WTC11 (cell line): Measurements from ENCODE around the gene MIGA2.

Experiments
- ATF2 ChIP-seq: sonication (generic); formaldehyde crosslinking; IDR thresholded peaks from 2 replicates; pipeline ENCODE4 v1.8.1; 2022; ENCODE audit warnings: low read depth, missing genetic modification reagents, borderline replicate concordance
- ATF3 ChIP-seq: sonication (generic); formaldehyde crosslinking; conservative IDR thresholded peaks from 2 replicates; pipeline ENCODE4 v1.8.1; 2022; ENCODE audit warnings: mild to moderate bottlenecking, missing genetic modification reagents
- CREM ChIP-seq: sonication (generic); formaldehyde crosslinking; IDR thresholded peaks from 2 replicates; pipeline ENCODE4 v1.8.1; 2022; ENCODE audit warnings: mild to moderate bottlenecking, missing genetic modification reagents, moderate library complexity
- CTCF ChIP-seq: fragments of 200-600 bp; IDR thresholded peaks from 2 replicates; pipeline ENCODE4 v1.8.0; 2022; ENCODE audit warnings: antibody characterized with exemption
- ETV6 ChIP-seq: sonication (generic); formaldehyde crosslinking; IDR thresholded peaks from 2 replicates; pipeline ENCODE4 v1.8.1; 2022; ENCODE audit warnings: mild to moderate bottlenecking, missing genetic modification reagents
- IRF1 ChIP-seq: sonication (generic); formaldehyde crosslinking; IDR thresholded peaks from 2 replicates; pipeline ENCODE4 v1.8.0; 2023; ENCODE audit warnings: missing genetic modification reagents
- NFE2L1 ChIP-seq: sonication (generic); formaldehyde crosslinking; IDR thresholded peaks from 2 replicates; pipeline ENCODE4 v1.8.1; 2023; ENCODE audit warnings: missing genetic modification reagents
- NR2C2 ChIP-seq: sonication (generic); formaldehyde crosslinking; IDR thresholded peaks from 2 replicates; pipeline ENCODE4 v1.8.0; 2022; ENCODE audit warnings: mild to moderate bottlenecking, missing genetic modification reagents
- PREB ChIP-seq: sonication (generic); formaldehyde crosslinking; IDR thresholded peaks from 2 replicates; pipeline ENCODE4 v1.8.1; 2022; ENCODE audit warnings: mild to moderate bottlenecking, missing genetic modification reagents, moderate library complexity, borderline replicate concordance
- USF1 ChIP-seq: sonication (generic); formaldehyde crosslinking; IDR thresholded peaks from 2 replicates; pipeline ENCODE4 v1.8.0; 2022; ENCODE audit warnings: mild to moderate bottlenecking, missing genetic modification reagents
- USF2 ChIP-seq: sonication (generic); formaldehyde crosslinking; IDR thresholded peaks from 2 replicates; pipeline ENCODE4 v1.8.1; 2023; ENCODE audit warnings: mild to moderate bottlenecking, missing genetic modification reagents, moderate library complexity
- ZBTB21 ChIP-seq: sonication (generic); formaldehyde crosslinking; IDR thresholded peaks from 2 replicates; pipeline ENCODE4 v1.8.1; 2023; ENCODE audit warnings: mild to moderate bottlenecking, missing genetic modification reagents, borderline replicate concordance
- ZNF232 ChIP-seq: sonication (generic); formaldehyde crosslinking; IDR thresholded peaks from 2 replicates; pipeline ENCODE4 v1.8.0; 2022; ENCODE audit warnings: mild to moderate bottlenecking, missing genetic modification reagents
- ZNF423 ChIP-seq: fragments of 250-450 bp; sonication (Bioruptor Pico); IDR thresholded peaks from 2 replicates; pipeline ENCODE4 v2.1.2; 2022; ENCODE audit warnings: mild to moderate bottlenecking, moderate library complexity

- no peak for TF ChIP-seq ETV6 (CRISPR knock-in tag)
- TF ChIP-seq ZBTB21 = no peak
- TF ChIP-seq ZNF232 = no peak
- no peak for TF ChIP-seq CREM (CRISPR knock-in tag)
- no peak for TF ChIP-seq ATF3 (CRISPR knock-in tag)
- no peak for TF ChIP-seq USF2
- TF ChIP-seq NR2C2 = no peak
- TF ChIP-seq IRF1 (CRISPR knock-in tag) = no peak
- TF ChIP-seq CTCF = peak; percentile 74
- TF ChIP-seq USF1 (CRISPR knock-in tag) = no peak
- TF ChIP-seq NFE2L1 (CRISPR knock-in tag) = no peak
- no peak for TF ChIP-seq ATF2 (CRISPR knock-in tag)
- TF ChIP-seq PREB = no peak
- TF ChIP-seq ZNF423 = no peak
These were observed 29.9 kb upstream of the MIGA2 start for GRCh38 chr9:129006328-129007034.
